CD1c-positive myeloid dendritic cell (primary cell): ENCODE results near the gene PPP6R3.
"Not testable (repeated sequence)": the region's sequence is repeated elsewhere in the genome, so short reads cannot be mapped to it uniquely, and the experiment has no call there.

Experiments used
- DNase-seq: peaks from one replicate; pipeline ENCODE4 v3.0.0-alpha.2; 2016; ENCODE audit errors: extremely low spot score

PPP6R3 gene

GRCh38 chr11:68460741-68461574 is at the start of gene PPP6R3:
PPP6R3 (plus strand) TSS chr11:68460752; CDS start chr11:68537665, 76,913 bp downstream.
- DNase-seq: no peak

- DNase-seq: no peak
Observed at GRCh38 chr11:68411501-68411991, 49.0 kb upstream of the PPP6R3 start.

- DNase-seq: no peak
Observed at GRCh38 chr11:68412593-68413475, 47.7 kb upstream of the PPP6R3 start.

- DNase-seq: no peak
Observed at GRCh38 chr11:68413591-68413999, 47.0 kb upstream of the PPP6R3 start.

- DNase-seq: no peak
Observed at GRCh38 chr11:68414496-68415221, 45.9 kb upstream of the PPP6R3 start.

GRCh38 chr11:68416070-68416578 is 44.4 kb upstream of the PPP6R3 start:
- no peak for DNase-seq

GRCh38 chr11:68418648-68419047 is 41.9 kb upstream of the PPP6R3 start:
- DNase-seq: no peak

GRCh38 chr11:68420171-68420570 is 40.4 kb upstream of the PPP6R3 start:
- no peak for DNase-seq

GRCh38 chr11:68423481-68423880 is 37.1 kb upstream of the PPP6R3 start:
- DNase-seq: no peak

GRCh38 chr11:68424101-68424632 is 36.4 kb upstream of the PPP6R3 start:
- no peak for DNase-seq

- no peak for DNase-seq
Observed at GRCh38 chr11:68424981-68425865, 35.3 kb upstream of the PPP6R3 start.

GRCh38 chr11:68425866-68426380 is 34.6 kb upstream of the PPP6R3 start:
- DNase-seq: no peak

GRCh38 chr11:68429661-68430060 is 30.9 kb upstream of the PPP6R3 start:
- no peak for DNase-seq

GRCh38 chr11:68430384-68430783 is 30.2 kb upstream of the PPP6R3 start:
- DNase-seq: no peak

- DNase-seq: no peak
Observed at GRCh38 chr11:68430801-68431200, 29.8 kb upstream of the PPP6R3 start.

GRCh38 chr11:68431984-68432645 is 28.4 kb upstream of the PPP6R3 start:
- DNase-seq: no peak

GRCh38 chr11:68432874-68433273 is 27.7 kb upstream of the PPP6R3 start:
- DNase-seq: no peak

GRCh38 chr11:68433541-68433940 is 27.0 kb upstream of the PPP6R3 start:
- DNase-seq: no peak

GRCh38 chr11:68434159-68434558 is 26.4 kb upstream of the PPP6R3 start:
- not testable (repeated sequence) for DNase-seq
